H9 (cell line): ENCODE measurements around the gene PRPF40A. TPM values are rescaled to one million over a fixed set of nuclear protein-coding genes. Genes with fewer than 3 reads are reported as not detected.

Source experiments
- DNase-seq: peaks from one replicate; pipeline ENCODE4 v3.0.0-alpha.2; 2017
- H2AFZ ChIP-seq: one replicate; pipeline ENCODE4 v1.6.1; 2013; ENCODE audit warnings: mild to moderate bottlenecking, low read length, control low read depth, moderate library complexity
- H2AK5ac ChIP-seq: 2 replicates; pipeline ENCODE4 v1.6.1; 2013; ENCODE audit warnings: low read length, control low read depth, mixed read lengths; ENCODE audit not compliant: insufficient read length
- H2BK120ac ChIP-seq: one replicate; pipeline ENCODE4 v1.6.1; 2013; ENCODE audit warnings: low read depth, mild to moderate bottlenecking, low read length, control low read depth, inconsistent platforms; ENCODE audit not compliant: poor library complexity, severe bottlenecking
- H2BK12ac ChIP-seq: 2 replicates; pipeline ENCODE4 v1.6.1; 2013; ENCODE audit warnings: low read length, control low read depth, mixed read lengths, low read depth; ENCODE audit not compliant: insufficient read length
- H2BK15ac ChIP-seq: 2 replicates; pipeline ENCODE4 v1.6.1; 2013; ENCODE audit warnings: low read depth, low read length, control low read depth
- H2BK20ac ChIP-seq: one replicate; pipeline ENCODE4 v1.6.1; 2013; ENCODE audit warnings: low read depth, mild to moderate bottlenecking, low read length, control low read depth, inconsistent platforms; ENCODE audit not compliant: poor library complexity, severe bottlenecking
- H2BK5ac ChIP-seq: 2 replicates; pipeline ENCODE4 v1.6.1; 2013; ENCODE audit warnings: low read length, control low read depth, mixed read lengths; ENCODE audit not compliant: insufficient read length
- H3K14ac ChIP-seq: 2 replicates; pipeline ENCODE4 v1.6.1; 2013; ENCODE audit warnings: low read length, control low read depth; ENCODE audit not compliant: insufficient read depth
- H3K18ac ChIP-seq: 2 replicates; pipeline ENCODE4 v1.6.1; 2013; ENCODE audit warnings: low read depth, mild to moderate bottlenecking, mixed read lengths, low read length, control low read depth; ENCODE audit not compliant: insufficient read length
- H3K23ac ChIP-seq: 2 replicates; pipeline ENCODE4 v1.6.1; 2013; ENCODE audit warnings: low read length, control low read depth, mixed read lengths, low read depth; ENCODE audit not compliant: insufficient read length
- H3K23me2 ChIP-seq: 2 replicates; pipeline ENCODE4 v1.6.1; 2013; ENCODE audit warnings: low read depth, mild to moderate bottlenecking, mixed read lengths, low read length, control low read depth; ENCODE audit not compliant: insufficient read length, poor library complexity, severe bottlenecking
- H3K27ac ChIP-seq: 2 replicates; pipeline ENCODE4 v1.5.1; 2013; ENCODE audit warnings: low read length, control low read depth, mixed read lengths, low read depth; ENCODE audit not compliant: insufficient read length
- H3K27me3 ChIP-seq: 2 replicates; pipeline ENCODE4 v1.6.1; 2013; ENCODE audit warnings: low read length, control low read depth, inconsistent platforms; ENCODE audit not compliant: insufficient read depth
- H3K4ac ChIP-seq: 2 replicates; pipeline ENCODE4 v1.6.1; 2013; ENCODE audit warnings: low read depth, mild to moderate bottlenecking, control low read depth, inconsistent platforms, low read length, moderate library complexity
- H3K4me1 ChIP-seq: 2 replicates; pipeline ENCODE4 v1.6.1; 2013; ENCODE audit warnings: low read length, control low read depth, inconsistent platforms; ENCODE audit not compliant: insufficient read depth
- H3K4me2 ChIP-seq: 2 replicates; pipeline ENCODE4 v1.6.1; 2013; ENCODE audit warnings: low read length, control low read depth, mixed read lengths; ENCODE audit not compliant: insufficient read length, insufficient read depth
- H3K56ac ChIP-seq: 2 replicates; pipeline ENCODE4 v1.6.1; 2013; ENCODE audit warnings: low read depth, mild to moderate bottlenecking, mixed read lengths, low read length, control low read depth; ENCODE audit not compliant: insufficient read length
- H3K79me1 ChIP-seq: 2 replicates; pipeline ENCODE4 v1.6.1; 2013; ENCODE audit warnings: low read depth, mild to moderate bottlenecking, moderate library complexity, low read length, control low read depth, inconsistent platforms; ENCODE audit not compliant: insufficient read depth, poor library complexity, severe bottlenecking
- H3K79me2 ChIP-seq: 2 replicates; pipeline ENCODE4 v1.6.1; 2013; ENCODE audit warnings: low read length, control low read depth, inconsistent platforms; ENCODE audit not compliant: insufficient read depth
- H3K9ac ChIP-seq: 2 replicates; pipeline ENCODE4 v1.6.1; 2013; ENCODE audit warnings: low read length, control low read depth, mixed read lengths; ENCODE audit not compliant: insufficient read length; ENCODE audit errors: extremely low read depth
- H3K9me3 ChIP-seq: one replicate; pipeline ENCODE4 v1.6.1; 2013; ENCODE audit warnings: low read depth, low read length, inconsistent platforms; ENCODE audit not compliant: control insufficient read depth
- H3T11ph ChIP-seq: one replicate; pipeline ENCODE4 v1.6.1; 2013; ENCODE audit warnings: mild to moderate bottlenecking, low read length, control low read depth, inconsistent platforms
- H4K20me1 ChIP-seq: one replicate; pipeline ENCODE4 v1.6.1; 2013; ENCODE audit not compliant: control insufficient read depth, insufficient read length, insufficient read depth
- H4K5ac ChIP-seq: 2 replicates; pipeline ENCODE4 v1.6.1; 2013; ENCODE audit warnings: low read depth, mild to moderate bottlenecking, mixed read lengths, low read length, control low read depth; ENCODE audit not compliant: insufficient read length
- H4K8ac ChIP-seq: replicated peaks from 2 replicates; pipeline ENCODE4 v1.6.1; 2013; ENCODE audit warnings: low read length, control low read depth, mixed read lengths, low read depth; ENCODE audit not compliant: insufficient read length
- H4K91ac ChIP-seq: 2 replicates; pipeline ENCODE4 v1.6.1; 2013; ENCODE audit warnings: low read depth, mild to moderate bottlenecking, moderate library complexity, mixed read lengths, low read length, control low read depth; ENCODE audit not compliant: insufficient read length
- H3K27ac Mint-ChIP-seq, 3 experiments: 2 replicates in 2 of 3; 3 replicates in 1 of 3; pipeline ENCODE4 v1.8.0; 2020 to 2021; ENCODE audit warnings: mixed read lengths in 3 of 3, mild to moderate bottlenecking in 1 of 3, moderate library complexity in 1 of 3
- H3K27me3 Mint-ChIP-seq: 2 replicates; pipeline ENCODE4 v1.8.0; 2021; ENCODE audit warnings: low read depth, mild to moderate bottlenecking, moderate library complexity, mixed read lengths
- H3K36me3 Mint-ChIP-seq, 3 experiments: 2 replicates in 2 of 3; 3 replicates in 1 of 3; pipeline ENCODE4 v1.8.0; 2020 to 2021; ENCODE audit warnings: low read depth in 3 of 3, mixed read lengths in 3 of 3; ENCODE audit not compliant: insufficient read depth in 1 of 3
- H3K4me1 Mint-ChIP-seq, 2 experiments: 2 replicates each; pipeline ENCODE4 v1.8.0; 2020; ENCODE audit warnings: mixed read lengths in 2 of 2
- H3K4me3 Mint-ChIP-seq, 2 experiments: 2 replicates in 1 of 2; 3 replicates in 1 of 2; pipeline ENCODE4 v1.8.0; 2020 to 2021; ENCODE audit warnings: mild to moderate bottlenecking in 2 of 2, mixed read lengths in 2 of 2, moderate library complexity in 1 of 2
- H3K9me3 Mint-ChIP-seq, 2 experiments: 2 replicates in 1 of 2; 3 replicates in 1 of 2; pipeline ENCODE4 v1.8.0; 2020; ENCODE audit warnings: mild to moderate bottlenecking in 2 of 2, mixed read lengths in 2 of 2, moderate library complexity in 1 of 2
- WGBS: extraction: QIAGEN DNeasy Blood & Tissue Kit; methylation state at CpG from one replicate; pipeline ENCODE4 v1.1.7; 2013; ENCODE audit warnings: missing lambda C conversion rate, low lambda C conversion rate, mixed read lengths; ENCODE audit not compliant: insufficient read length; ENCODE audit errors: extremely low coverage; 5-methylcytosine and 5-hydroxymethylcytosine counted together
- long read RNA-seq: library from polyadenylated mRNA; unstranded; transcript quantifications from one replicate; pipeline ENCODE4 v2.0.0, GENCODE V29; 2020
- total RNA-seq: library from RNA; stranded (reverse); gene quantifications from 2 replicates; pipeline ENCODE4 v1.2.1, GENCODE V29; 2021
- TF ChIP-seq, protein P1 (sequence below): fragments of 200-600 bp; sonication (generic); conservative IDR thresholded peaks from 3 replicates; pipeline ENCODE4 v1.8.0; 2021; ENCODE audit warnings: antibody characterized with exemption, mild to moderate bottlenecking

PRPF40A gene
- 158 and 179 TPM in 2 replicates for total RNA-seq
- long read RNA-seq, partial matches to known transcripts = 902 of 1,006 reads
- long read RNA-seq, other reads (novel, unspliced or antisense) = 103 of 1,006 reads

DNA sequence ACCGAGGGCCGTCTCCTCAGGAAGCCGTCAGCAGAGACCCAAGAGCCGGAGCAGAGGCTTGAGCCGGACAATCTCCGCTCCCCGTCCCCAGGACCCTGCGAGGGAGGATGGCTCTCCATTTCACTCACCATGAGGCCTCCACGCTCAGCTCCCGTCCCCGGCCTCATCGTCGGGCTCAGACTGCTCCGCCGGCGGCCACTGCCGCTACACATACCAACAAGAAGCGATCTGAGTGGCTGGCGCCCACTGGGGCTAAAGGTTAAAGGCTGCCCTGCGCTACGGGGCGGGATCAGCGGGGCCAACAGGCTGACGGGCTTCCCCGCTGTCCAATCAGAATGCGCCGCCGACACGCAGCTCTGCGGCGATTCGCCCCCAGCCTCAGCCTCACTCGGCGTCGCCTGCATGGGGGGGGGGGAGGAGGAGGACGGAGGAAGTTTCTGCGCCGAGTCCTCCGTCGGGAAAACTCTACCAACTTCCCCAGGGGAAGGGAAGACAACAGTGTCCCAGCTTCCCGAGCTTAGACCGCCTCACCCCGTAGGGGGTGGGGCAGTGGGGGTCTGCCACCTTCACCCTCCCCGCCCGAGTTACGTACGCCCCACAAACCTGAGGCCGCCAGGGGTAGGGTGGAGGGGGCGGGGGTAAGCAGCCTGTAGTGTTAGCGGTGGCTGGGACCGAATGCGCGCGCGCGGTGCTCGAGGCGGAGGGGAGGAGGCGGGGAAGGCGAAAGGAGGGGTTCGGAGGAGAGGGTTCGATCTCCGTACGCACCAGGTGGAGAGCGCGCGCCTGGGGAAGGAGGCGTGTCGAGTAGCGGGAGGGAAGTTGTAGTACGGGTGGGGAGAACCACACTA lies at the start of gene PRPF40A:
PRPF40A (minus strand) TSS at position 234 of the 848 bp plus-strand sequence; CDS start at position 212, 22 bp downstream.
- H4K20me1 ChIP-seq = no peaks in the 10 kb centered on the region
- peak within 1 kb of the TSS; percentile 97 to 99 for H3K4me3 Mint-ChIP-seq

More for the DNA sequence above, at the start of gene PRPF40A:
- no peaks in the 10 kb centered on the region for H3K9me3 ChIP-seq
- H4K5ac ChIP-seq = no peak within 1 kb of the TSS
- peak; percentile 98 for DNase-seq
- Mint-ChIP-seq H3K36me3 (peaks cover 25 to 53% (median 43%) of the 10 kb centered on the region in 3 experiments), H3K9me3 (no peaks in the 10 kb centered on the region; a peak in 3 of 5 replicates), H3K4me1 (peaks cover 26 to 27% of the 10 kb centered on the region in 2 experiments), H3K27ac (peak within 1 kb of the TSS; percentile 98 to 99 (median 99)), H3K27me3 (no peaks in the 10 kb centered on the region)
- H3K9ac ChIP-seq = peak within 1 kb of the TSS; percentile 99
- peak within 1 kb of the TSS; percentile 56 for H3K27ac ChIP-seq
- H3K79me2 ChIP-seq = peaks cover 37% of the 10 kb centered on the region; the same call in 1 of the 2 replicates
- H3K4me2 ChIP-seq = peak within 1 kb of the TSS; percentile 68
- H4K8ac ChIP-seq = no peak within 1 kb of the TSS
- H3K27me3 ChIP-seq = no peaks in the 10 kb centered on the region
- H3K18ac ChIP-seq = peak within 1 kb of the TSS; percentile 97
- H3K4ac ChIP-seq = peak within 1 kb of the TSS; percentile 12; the same call in 1 of the 2 replicates
- TF ChIP-seq, protein P1, sequence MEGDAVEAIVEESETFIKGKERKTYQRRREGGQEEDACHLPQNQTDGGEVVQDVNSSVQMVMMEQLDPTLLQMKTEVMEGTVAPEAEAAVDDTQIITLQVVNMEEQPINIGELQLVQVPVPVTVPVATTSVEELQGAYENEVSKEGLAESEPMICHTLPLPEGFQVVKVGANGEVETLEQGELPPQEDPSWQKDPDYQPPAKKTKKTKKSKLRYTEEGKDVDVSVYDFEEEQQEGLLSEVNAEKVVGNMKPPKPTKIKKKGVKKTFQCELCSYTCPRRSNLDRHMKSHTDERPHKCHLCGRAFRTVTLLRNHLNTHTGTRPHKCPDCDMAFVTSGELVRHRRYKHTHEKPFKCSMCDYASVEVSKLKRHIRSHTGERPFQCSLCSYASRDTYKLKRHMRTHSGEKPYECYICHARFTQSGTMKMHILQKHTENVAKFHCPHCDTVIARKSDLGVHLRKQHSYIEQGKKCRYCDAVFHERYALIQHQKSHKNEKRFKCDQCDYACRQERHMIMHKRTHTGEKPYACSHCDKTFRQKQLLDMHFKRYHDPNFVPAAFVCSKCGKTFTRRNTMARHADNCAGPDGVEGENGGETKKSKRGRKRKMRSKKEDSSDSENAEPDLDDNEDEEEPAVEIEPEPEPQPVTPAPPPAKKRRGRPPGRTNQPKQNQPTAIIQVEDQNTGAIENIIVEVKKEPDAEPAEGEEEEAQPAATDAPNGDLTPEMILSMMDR = no peak
- no peak within 1 kb of the TSS for H4K91ac ChIP-seq
- H2AFZ ChIP-seq = no peak within 1 kb of the TSS
- no peak within 1 kb of the TSS for H3K56ac ChIP-seq
- H3K4me1 ChIP-seq = no peaks in the 10 kb centered on the region; the same call in 1 of the 2 replicates
- no peak within 1 kb of the TSS for H2AK5ac ChIP-seq
- no peak within 1 kb of the TSS for H2BK120ac ChIP-seq
- H2BK5ac ChIP-seq = peak within 1 kb of the TSS; percentile 70
- no CpG with 5 or more reads among the region's 71 CpGs for WGBS
- no peak within 1 kb of the TSS for H3T11ph ChIP-seq
- H3K23me2 ChIP-seq = no peaks in the 10 kb centered on the region
- no peak within 1 kb of the TSS for H3K23ac ChIP-seq
- no peak within 1 kb of the TSS for H2BK20ac ChIP-seq
- H2BK12ac ChIP-seq = peak within 1 kb of the TSS; percentile 5
- no peaks in the 10 kb centered on the region for H3K79me1 ChIP-seq
- peak within 1 kb of the TSS; percentile 95 for H3K14ac ChIP-seq
- no peak within 1 kb of the TSS for H2BK15ac ChIP-seq
